ENCODE data around the gene TRPT1.

- TF ChIP-seq, protein P1, sequence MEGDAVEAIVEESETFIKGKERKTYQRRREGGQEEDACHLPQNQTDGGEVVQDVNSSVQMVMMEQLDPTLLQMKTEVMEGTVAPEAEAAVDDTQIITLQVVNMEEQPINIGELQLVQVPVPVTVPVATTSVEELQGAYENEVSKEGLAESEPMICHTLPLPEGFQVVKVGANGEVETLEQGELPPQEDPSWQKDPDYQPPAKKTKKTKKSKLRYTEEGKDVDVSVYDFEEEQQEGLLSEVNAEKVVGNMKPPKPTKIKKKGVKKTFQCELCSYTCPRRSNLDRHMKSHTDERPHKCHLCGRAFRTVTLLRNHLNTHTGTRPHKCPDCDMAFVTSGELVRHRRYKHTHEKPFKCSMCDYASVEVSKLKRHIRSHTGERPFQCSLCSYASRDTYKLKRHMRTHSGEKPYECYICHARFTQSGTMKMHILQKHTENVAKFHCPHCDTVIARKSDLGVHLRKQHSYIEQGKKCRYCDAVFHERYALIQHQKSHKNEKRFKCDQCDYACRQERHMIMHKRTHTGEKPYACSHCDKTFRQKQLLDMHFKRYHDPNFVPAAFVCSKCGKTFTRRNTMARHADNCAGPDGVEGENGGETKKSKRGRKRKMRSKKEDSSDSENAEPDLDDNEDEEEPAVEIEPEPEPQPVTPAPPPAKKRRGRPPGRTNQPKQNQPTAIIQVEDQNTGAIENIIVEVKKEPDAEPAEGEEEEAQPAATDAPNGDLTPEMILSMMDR (IDR thresholded peaks at IDR 0.05; ENCODE audit: low read length): no peak
- TF ChIP-seq EZH2 (IDR thresholded peaks at IDR 0.05; ENCODE audit: borderline replicate concordance, low read length): no peak
These were observed 39.5 kb upstream of the TRPT1 start for GRCh38 chr11:64265176-64266160.
